ENCODE measurements around the gene ARHGAP27. TPM values are rescaled to one million over a fixed set of nuclear protein-coding genes. Genes with fewer than 3 reads are reported as not detected.
A peak's percentile ranks its signal among the peaks of the same experiment; 100 is the strongest.

The ARHGAP27 gene
- total RNA-seq, 1 donor from 2014 or later = 39.8 TPM

DNA sequence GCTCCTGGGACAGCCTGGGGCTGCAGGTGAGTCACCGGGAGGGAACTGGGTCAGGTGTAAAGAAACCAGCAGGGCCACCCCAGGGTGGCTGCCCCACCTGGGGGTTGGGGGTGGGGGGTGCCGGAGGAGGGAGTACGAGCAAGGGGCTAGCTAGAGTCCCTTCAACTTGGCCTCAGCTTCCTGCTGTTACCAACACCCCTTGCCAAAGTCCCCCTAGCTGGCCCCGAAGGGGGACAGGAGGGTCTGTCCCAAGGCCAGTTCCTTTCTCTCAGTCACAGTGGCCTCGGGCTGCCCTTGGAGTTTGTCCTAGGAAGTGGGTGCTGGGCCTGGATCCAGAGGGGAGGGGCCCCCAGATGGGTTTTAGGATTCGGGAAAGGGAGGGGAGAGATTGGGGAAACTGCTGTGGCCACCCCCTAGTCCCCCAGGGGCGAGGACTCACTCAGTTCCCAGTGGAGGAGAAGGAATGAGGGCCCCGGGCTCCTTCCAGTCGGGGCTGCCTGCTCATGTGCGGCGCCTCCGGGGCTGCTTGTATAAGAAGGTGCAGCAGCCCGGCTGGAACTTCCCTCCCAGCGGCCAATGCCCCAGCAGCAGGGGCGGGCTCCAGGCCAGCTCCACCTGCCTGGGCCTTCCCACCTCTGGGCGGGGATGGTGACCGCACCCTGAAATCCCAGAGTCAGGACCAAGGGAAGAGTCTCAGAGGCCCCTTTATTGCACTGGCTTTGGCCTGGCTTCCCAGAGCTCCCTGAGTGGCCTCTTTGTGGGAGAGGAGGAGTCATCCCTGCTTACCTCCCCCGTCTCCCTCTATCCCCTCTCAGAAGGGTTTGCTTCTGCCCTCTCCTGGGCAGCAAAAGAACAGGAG is 7.3 kb downstream of the ARHGAP27 start:
- peak overlapping the region; percentile 82 for H3K4me3 ChIP-seq (ENCODE audit: low read depth, low read length)
- peak; percentile 83 for DNase-seq (ENCODE audit: low read depth)
- TF ChIP-seq, protein P1, sequence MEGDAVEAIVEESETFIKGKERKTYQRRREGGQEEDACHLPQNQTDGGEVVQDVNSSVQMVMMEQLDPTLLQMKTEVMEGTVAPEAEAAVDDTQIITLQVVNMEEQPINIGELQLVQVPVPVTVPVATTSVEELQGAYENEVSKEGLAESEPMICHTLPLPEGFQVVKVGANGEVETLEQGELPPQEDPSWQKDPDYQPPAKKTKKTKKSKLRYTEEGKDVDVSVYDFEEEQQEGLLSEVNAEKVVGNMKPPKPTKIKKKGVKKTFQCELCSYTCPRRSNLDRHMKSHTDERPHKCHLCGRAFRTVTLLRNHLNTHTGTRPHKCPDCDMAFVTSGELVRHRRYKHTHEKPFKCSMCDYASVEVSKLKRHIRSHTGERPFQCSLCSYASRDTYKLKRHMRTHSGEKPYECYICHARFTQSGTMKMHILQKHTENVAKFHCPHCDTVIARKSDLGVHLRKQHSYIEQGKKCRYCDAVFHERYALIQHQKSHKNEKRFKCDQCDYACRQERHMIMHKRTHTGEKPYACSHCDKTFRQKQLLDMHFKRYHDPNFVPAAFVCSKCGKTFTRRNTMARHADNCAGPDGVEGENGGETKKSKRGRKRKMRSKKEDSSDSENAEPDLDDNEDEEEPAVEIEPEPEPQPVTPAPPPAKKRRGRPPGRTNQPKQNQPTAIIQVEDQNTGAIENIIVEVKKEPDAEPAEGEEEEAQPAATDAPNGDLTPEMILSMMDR (conservative IDR thresholded peaks at IDR 0.05; ENCODE audit: low read depth, low read length) = peak; percentile 76

DNA sequence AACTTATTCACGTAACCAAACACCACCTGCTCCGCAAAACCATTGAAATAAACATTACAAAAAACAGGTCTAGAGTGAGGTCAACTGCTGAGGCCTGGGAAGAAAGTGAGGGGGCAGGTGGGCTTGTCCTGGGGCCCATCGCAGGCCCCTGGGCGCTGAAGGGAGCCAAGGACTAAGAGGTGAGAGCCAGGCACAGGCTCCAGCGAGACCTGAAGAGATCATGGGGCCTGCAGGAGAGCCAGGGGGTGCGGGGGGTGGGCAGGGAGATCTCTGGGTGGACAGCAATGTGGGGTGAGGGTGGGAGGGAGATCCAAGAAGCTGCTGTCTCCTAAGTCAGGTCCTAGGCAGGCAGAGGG is 7.9 kb downstream of the ARHGAP27 start:
- H3K4me3 ChIP-seq (ENCODE audit: low read depth, low read length) = peak overlapping the region; percentile 82
- TF ChIP-seq, protein P1 (conservative IDR thresholded peaks at IDR 0.05; ENCODE audit: low read depth, low read length) = no peak
- DNase-seq (ENCODE audit: low read depth) = no peak

DNA sequence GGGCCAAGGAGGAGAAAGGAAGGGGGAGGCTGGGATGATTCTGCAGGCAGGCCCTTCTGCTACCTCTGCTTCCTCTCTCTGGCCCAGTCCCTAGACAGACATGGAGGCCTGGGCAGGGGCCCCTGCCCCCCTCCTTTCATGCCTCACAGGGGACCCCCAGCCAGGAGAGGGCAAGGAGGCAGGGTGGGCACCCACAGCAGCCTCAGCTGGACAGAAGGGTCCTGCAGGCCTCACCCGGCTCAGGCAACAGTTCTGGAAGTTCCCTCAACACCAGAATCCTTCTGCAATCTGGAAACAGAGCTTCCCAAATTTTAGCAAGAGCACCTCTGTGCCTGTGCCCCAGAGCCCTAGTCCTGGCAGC is 8.7 kb downstream of the ARHGAP27 start:
- DNase-seq (ENCODE audit: low read depth) = no peak
- TF ChIP-seq, protein P1 (conservative IDR thresholded peaks at IDR 0.05; ENCODE audit: low read depth, low read length) = no peak
- peak overlapping the region; percentile 82 for H3K4me3 ChIP-seq (ENCODE audit: low read depth, low read length)

DNA sequence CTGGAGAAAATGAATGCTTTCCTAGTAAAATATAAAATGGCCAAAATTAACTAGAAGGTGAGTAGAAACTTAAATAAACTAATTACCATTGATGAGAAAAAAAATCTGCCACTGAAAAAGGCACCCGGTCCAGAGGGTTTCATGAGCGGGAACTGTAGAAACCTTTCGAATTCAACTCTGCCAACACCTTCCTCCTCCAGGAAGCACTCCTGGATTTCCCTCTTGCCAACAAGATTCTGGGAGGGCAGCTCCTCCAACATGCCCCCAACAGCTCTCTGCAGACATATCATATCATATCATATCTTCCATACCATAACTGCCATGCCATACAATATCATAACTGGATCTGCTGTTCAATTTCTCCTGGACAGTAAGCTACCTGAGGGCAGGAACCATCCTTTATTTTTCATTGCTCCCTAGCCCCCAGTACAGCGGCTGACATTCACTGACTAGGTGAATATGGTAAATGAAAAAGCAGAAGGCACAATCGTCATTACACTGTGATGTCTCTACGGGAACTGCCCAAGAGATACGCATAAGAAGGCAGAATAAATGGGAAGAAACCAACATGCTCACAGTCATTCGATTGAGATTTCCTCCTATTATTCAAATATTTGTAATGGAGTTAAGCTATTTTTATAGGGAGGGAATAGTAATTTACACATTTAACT is 9.2 kb downstream of the ARHGAP27 start:
- no peak for DNase-seq (ENCODE audit: low read depth)
- H3K4me3 ChIP-seq (ENCODE audit: low read depth, low read length) = peak overlapping the region; percentile 82
- TF ChIP-seq, protein P1 (conservative IDR thresholded peaks at IDR 0.05; ENCODE audit: low read depth, low read length) = no peak

DNA sequence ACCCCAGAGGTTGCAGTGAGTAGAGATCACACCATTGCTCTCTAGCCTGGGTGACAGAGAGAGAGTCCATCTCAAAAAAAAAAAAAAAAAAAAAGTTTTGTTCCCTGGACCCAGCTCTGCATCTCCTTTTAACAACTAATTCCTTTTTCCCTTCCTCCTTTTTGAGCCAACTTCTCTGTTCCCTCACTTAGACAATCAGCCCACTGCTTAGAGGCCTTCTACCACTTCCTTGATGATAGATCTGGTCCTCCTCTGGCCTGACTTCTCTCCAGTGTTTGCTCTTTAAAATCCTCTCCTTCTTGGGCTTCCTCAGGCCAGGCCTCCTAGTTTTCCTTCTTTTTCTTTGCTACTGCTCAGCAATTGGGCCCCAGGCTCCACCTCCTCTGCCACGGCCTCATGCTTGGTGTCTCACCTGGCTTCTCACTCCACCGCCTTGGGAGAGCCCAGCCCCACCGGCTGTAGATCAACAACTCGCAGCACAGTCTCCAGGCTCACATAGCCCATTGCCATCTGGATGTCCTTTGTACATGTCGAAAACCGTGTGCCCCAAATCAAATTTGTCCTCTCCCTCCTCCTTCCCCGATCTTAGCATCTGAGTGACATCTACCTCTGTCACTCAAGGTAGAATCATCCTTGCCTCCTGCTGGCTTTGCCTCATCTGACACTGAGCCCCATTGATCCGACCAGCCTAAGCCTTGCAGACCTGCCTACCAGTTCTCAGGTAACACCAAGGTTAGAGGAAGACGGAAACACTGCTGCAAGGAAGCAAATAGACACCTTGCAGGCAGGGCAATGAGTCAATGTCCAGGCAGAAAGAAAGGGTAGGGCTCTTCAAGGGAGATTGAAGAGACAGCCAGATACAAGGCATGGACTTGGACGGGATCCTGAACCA is 17.4 kb downstream of the ARHGAP27 start:
- H3K4me3 ChIP-seq (ENCODE audit: low read depth, low read length) = no peak overlapping the region
- no peak for DNase-seq (ENCODE audit: low read depth)
- TF ChIP-seq, protein P1 (conservative IDR thresholded peaks at IDR 0.05; ENCODE audit: low read depth, low read length) = no peak

DNA sequence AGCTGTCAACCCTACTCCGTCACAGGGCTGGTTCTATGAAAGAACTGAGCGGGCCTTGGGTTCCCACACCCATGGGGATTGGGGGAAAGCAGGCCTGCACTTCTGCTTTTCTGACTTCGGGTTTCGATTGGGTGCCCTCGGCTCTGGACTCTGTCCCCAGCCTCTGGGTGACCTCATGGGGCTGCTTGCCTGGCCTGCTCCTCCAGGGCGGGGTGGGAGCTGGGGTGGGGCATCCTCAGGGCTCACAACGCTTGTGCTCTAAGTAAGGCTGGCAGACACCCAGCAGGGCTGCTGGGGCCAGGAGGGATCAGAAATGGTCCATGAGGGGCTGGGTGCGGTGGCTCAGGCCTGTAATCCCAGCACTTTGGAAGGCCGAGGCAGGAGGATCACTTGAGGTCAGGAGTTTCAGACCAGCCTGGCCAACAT is 19.2 kb downstream of the ARHGAP27 start:
- TF ChIP-seq, protein P1 (conservative IDR thresholded peaks at IDR 0.05; ENCODE audit: low read depth, low read length) = no peak
- no peak overlapping the region for H3K4me3 ChIP-seq (ENCODE audit: low read depth, low read length)
- no peak for DNase-seq (ENCODE audit: low read depth)
